T-cell (primary cell): ENCODE data around the gene TFDP2. TPM values are rescaled to one million over a fixed set of nuclear protein-coding genes. Genes with fewer than 3 reads are reported as not detected.

Experiments
- ATAC-seq, 4 experiments: fragments of 200-7000 bp in 3 of 4; fragments of 150-1000 bp in 1 of 4; cut with Tn5 transposase; replicated peaks in 1 of 4; 1 replicate in 3 of 4; 2 replicates in 1 of 4; pipeline ENCODE4 v1.10.0; 2021; ENCODE audit warnings: moderate library complexity in 3 of 4, mild to moderate bottlenecking in 2 of 4, moderate number of reproducible peaks in 1 of 4
- CTCF ChIA-PET, 2 donors: fragments of 300-600 bp; sonication (Branson Sonifier 250); formaldehyde crosslinking; loops; one replicate each; lab custom pipeline; 2022; ENCODE audit warnings: antibody characterized with exemption in 2 of 2; lab: Charles Lee
- POLR2A ChIA-PET, 2 donors: fragments of 300-600 bp; sonication (Branson Sonifier 250); formaldehyde crosslinking; loops; one replicate each; lab custom pipeline; 2022; ENCODE audit warnings: antibody characterized with exemption in 2 of 2; lab: Charles Lee
- DNase-seq, 35 experiments: peaks; one replicate each; pipeline versions ENCODE4 v3.0.0 to v3.0.0-alpha.2; 2013 to 2023
- H3K27ac ChIP-seq: one replicate; pipeline ENCODE4 v1.5.1; 2013; ENCODE audit warnings: low read length
- H3K27me3 ChIP-seq, 2 experiments: replicated peaks in 1 of 2; 1 replicate in 1 of 2; 2 replicates in 1 of 2; pipeline versions ENCODE4 v1.6.1 to v1.7.0; 2013; ENCODE audit warnings: low read length in 1 of 2, mixed read lengths in 1 of 2; ENCODE audit not compliant: control insufficient read depth in 2 of 2, insufficient read depth in 2 of 2; ENCODE audit errors: extremely low read depth in 1 of 2
- H3K36me3 ChIP-seq, 2 donors: 1 replicate in 1 of 2; 2 replicates in 1 of 2; pipeline versions ENCODE4 v1.6.1 to v1.7.0; 2013; ENCODE audit warnings: low read length in 1 of 2; ENCODE audit not compliant: control insufficient read depth in 2 of 2, insufficient read depth in 1 of 2; ENCODE audit errors: extremely low read depth in 1 of 2
- H3K4me1 ChIP-seq, 2 experiments: 1 replicate in 1 of 2; 2 replicates in 1 of 2; pipeline versions ENCODE4 v1.6.1 to v1.7.0; 2013; ENCODE audit warnings: low read length in 2 of 2, mixed read lengths in 1 of 2; ENCODE audit not compliant: insufficient read depth in 2 of 2, control insufficient read depth in 1 of 2; ENCODE audit errors: extremely low read depth in 1 of 2
- H3K4me3 ChIP-seq, 2 donors: 1 replicate in 1 of 2; 2 replicates in 1 of 2; pipeline versions ENCODE4 v1.5.1 to v1.7.0; 2013; ENCODE audit warnings: mild to moderate bottlenecking in 2 of 2, low read length in 1 of 2, moderate library complexity in 1 of 2; ENCODE audit not compliant: control insufficient read depth in 1 of 2; ENCODE audit errors: extremely low read depth in 1 of 2
- H3K9me3 ChIP-seq: 2 replicates; pipeline ENCODE4 v1.7.0; 2013
- H3K27ac Mint-ChIP-seq, 2 donors: one replicate each; pipeline ENCODE4 v1.8.0; 2020 to 2021; ENCODE audit warnings: mild to moderate bottlenecking in 2 of 2, mixed read lengths in 2 of 2
- H3K27me3 Mint-ChIP-seq, 2 donors: one replicate each; pipeline ENCODE4 v1.8.0; 2021 to 2022; ENCODE audit warnings: mixed read lengths in 2 of 2
- H3K36me3 Mint-ChIP-seq: one replicate; pipeline ENCODE4 v1.8.0; 2021; ENCODE audit warnings: mixed read lengths
- H3K4me1 Mint-ChIP-seq, 3 donors: one replicate each; pipeline ENCODE4 v1.8.0; 2020 to 2022; ENCODE audit warnings: mixed read lengths in 3 of 3, mild to moderate bottlenecking in 1 of 3
- H3K4me3 Mint-ChIP-seq, 3 donors: one replicate each; pipeline ENCODE4 v1.8.0; 2020 to 2022; ENCODE audit warnings: mild to moderate bottlenecking in 3 of 3, mixed read lengths in 3 of 3, moderate library complexity in 3 of 3
- H3K9me3 Mint-ChIP-seq, 3 donors: one replicate each; pipeline ENCODE4 v1.8.0; 2020 to 2022; ENCODE audit warnings: mixed read lengths in 3 of 3
- WGBS: methylation state at CpG from one replicate; pipeline ENCODE4 v1.1.5; 2013; ENCODE audit warnings: missing lambda C conversion rate; ENCODE audit not compliant: insufficient coverage; 5-methylcytosine and 5-hydroxymethylcytosine counted together
- total RNA-seq, 35 experiments: library from RNA in 6 of 35; stranded (reverse) in 6 of 35; fragments of 120-200 nt in 1 of 35; gene quantifications; one replicate each; pipeline versions ENCODE4 v1.2.1 to v1.2.4 and lab custom pipeline; 2013 to 2026

TFDP2 gene
- total RNA-seq, 5 donors from 2014 or later (not counting 1 experiment from before 2014, with no cell fraction given): 30.1 to 45.0 (median 35.5) TPM

- Histone ChIP-seq H3K4me1 (no peaks in the 10 kb centered on the region), H3K27ac (no peak overlapping the region), H3K36me3 (peaks cover 2 to 19% of the 10 kb centered on the region in 2 donors), H3K9me3 (no peaks in the 10 kb centered on the region), H3K4me3 (no peak overlapping the region), H3K27me3 (no peaks in the 10 kb centered on the region)
- no peak for DNase-seq
- no CpG with 5 or more reads among the region's 3 CpGs for WGBS
- Mint-ChIP-seq H3K27ac (no peak overlapping the region), H3K4me3 (no peak overlapping the region), H3K36me3 (peaks cover 33% of the 10 kb centered on the region), H3K27me3 (no peaks in the 10 kb centered on the region), H3K4me1 (no peaks in the 10 kb centered on the region), H3K9me3 (no peaks in the 10 kb centered on the region)
- no peak for ATAC-seq
- ChIA-PET POLR2A (no interaction called here), CTCF (interaction anchor here in 1 of 2 donors (1.3 kb wide), 1 partner anchor 115 kb away, joined by 3 read pairs; no protein-coding TSS in a partner anchor)
These were observed 15.8 kb upstream of the TFDP2 start for GRCh38 chr3:142165194-142165593.

GRCh38 chr3:142159083-142159740 is 9.9 kb upstream of the TFDP2 start:
- ChIA-PET POLR2A (no interaction called here), CTCF (no interaction called here)
- H3K27ac Mint-ChIP-seq: no peak overlapping the region
- no peaks in the 10 kb centered on the region for H3K4me1 ChIP-seq
- 100% methylated on average over 1 of the region's 4 CpGs for WGBS
- H3K27me3 ChIP-seq: no peaks in the 10 kb centered on the region
- H3K4me3 Mint-ChIP-seq: no peak overlapping the region
- H3K9me3 ChIP-seq: no peaks in the 10 kb centered on the region
- no peaks in the 10 kb centered on the region for H3K4me1 Mint-ChIP-seq
- H3K36me3 Mint-ChIP-seq: peaks cover 12% of the 10 kb centered on the region
- no peaks in the 10 kb centered on the region for H3K27me3 Mint-ChIP-seq
- H3K36me3 ChIP-seq: peaks cover 0 to 2% of the 10 kb centered on the region in 2 donors
- ATAC-seq: no peak
- H3K9me3 Mint-ChIP-seq: no peaks in the 10 kb centered on the region
- no peak overlapping the region for H3K27ac ChIP-seq
- H3K4me3 ChIP-seq: no peak overlapping the region
- no peak for DNase-seq

GRCh38 chr3:142154186-142154585 is 4.8 kb upstream of the TFDP2 start:
- no peak overlapping the region for H3K27ac Mint-ChIP-seq
- POLR2A ChIA-PET: no interaction called here

GRCh38 chr3:142152384-142152783 is 3.0 kb upstream of the TFDP2 start:
- H3K36me3 ChIP-seq: no peaks in the 10 kb centered on the region
- Mint-ChIP-seq H3K9me3 (no peaks in the 10 kb centered on the region), H3K27me3 (no peaks in the 10 kb centered on the region), H3K4me1 (peaks cover 14 to 18% (median 15%) of the 10 kb centered on the region in 3 donors), H3K36me3 (no peaks in the 10 kb centered on the region), H3K27ac (no peak overlapping the region), H3K4me3 (no peak overlapping the region)
- H3K9me3 ChIP-seq: no peaks in the 10 kb centered on the region
- WGBS: 40% methylated on average over 3 of the region's 3 CpGs
- DNase-seq: peak in 4 of 35 experiments; percentile 2 to 17 (median 9)
- H3K4me3 ChIP-seq: no peak overlapping the region
- H3K27ac ChIP-seq: no peak overlapping the region
- ChIA-PET POLR2A (no interaction called here), CTCF (no interaction called here)
- H3K27me3 ChIP-seq: no peaks in the 10 kb centered on the region
- H3K4me1 ChIP-seq: peaks cover 7 to 20% of the 10 kb centered on the region in 2 experiments
- ATAC-seq: no peak

More at GRCh38 chr3:142154186-142154585, 4.8 kb upstream of the TFDP2 start:
- Mint-ChIP-seq H3K4me1 (peaks cover 0 to 5% (median 0%) of the 10 kb centered on the region in 3 donors), H3K27me3 (no peaks in the 10 kb centered on the region), H3K4me3 (no peak overlapping the region), H3K9me3 (no peaks in the 10 kb centered on the region), H3K36me3 (no peaks in the 10 kb centered on the region)
- Histone ChIP-seq H3K4me1 (peaks cover 0 to 7% of the 10 kb centered on the region in 2 experiments), H3K27ac (no peak overlapping the region), H3K27me3 (no peaks in the 10 kb centered on the region), H3K4me3 (no peak overlapping the region), H3K9me3 (no peaks in the 10 kb centered on the region), H3K36me3 (no peaks in the 10 kb centered on the region)
- ATAC-seq (no peak), DNase-seq (no peak)
- CTCF ChIA-PET: no interaction called here
- 100% methylated on average over 2 of the region's 3 CpGs for WGBS

- no peaks in the 10 kb centered on the region for H3K36me3 ChIP-seq
- DNase-seq (no peak), ATAC-seq (no peak)
- Mint-ChIP-seq H3K9me3 (no peaks in the 10 kb centered on the region), H3K4me3 (no peak overlapping the region), H3K27me3 (no peaks in the 10 kb centered on the region), H3K4me1 (peaks cover 19 to 23% (median 20%) of the 10 kb centered on the region in 3 donors), H3K27ac (no peak overlapping the region), H3K36me3 (no peaks in the 10 kb centered on the region)
- no peak overlapping the region for H3K27ac ChIP-seq
- H3K27me3 ChIP-seq: no peaks in the 10 kb centered on the region
- ChIA-PET CTCF (no interaction called here), POLR2A (no interaction called here)
- H3K4me3 ChIP-seq: no peak overlapping the region
- no peaks in the 10 kb centered on the region for H3K9me3 ChIP-seq
- WGBS: 100% methylated on average over 1 of the region's 1 CpG
- H3K4me1 ChIP-seq: peaks cover 7 to 21% of the 10 kb centered on the region in 2 experiments
These were observed 2.5 kb upstream of the TFDP2 start for GRCh38 chr3:142151828-142152227.

GRCh38 chr3:142151240-142151639 is 1.9 kb upstream of the TFDP2 start:
- Mint-ChIP-seq H3K27me3 (no peaks in the 10 kb centered on the region), H3K4me1 (peaks cover 20 to 26% (median 22%) of the 10 kb centered on the region in 3 donors), H3K36me3 (no peaks in the 10 kb centered on the region), H3K4me3 (no peak overlapping the region), H3K27ac (no peak overlapping the region), H3K9me3 (no peaks in the 10 kb centered on the region)
- Histone ChIP-seq H3K9me3 (no peaks in the 10 kb centered on the region), H3K27me3 (no peaks in the 10 kb centered on the region), H3K4me1 (peaks cover 7 to 21% of the 10 kb centered on the region in 2 experiments), H3K27ac (no peak overlapping the region), H3K4me3 (no peak overlapping the region), H3K36me3 (no peaks in the 10 kb centered on the region)
- ChIA-PET CTCF (no interaction called here), POLR2A (interaction anchor here (0.5 kb wide), 2 partner anchors 272 to 377 kb away, joined by 3 to 8 read pairs; no protein-coding TSS in a partner anchor)
- no CpG with 5 or more reads among the region's 3 CpGs for WGBS
- DNase-seq (no peak), ATAC-seq (no peak)
